ENCODE results near the gene STT3B. TPM values are rescaled to one million over a fixed set of nuclear protein-coding genes. Genes with fewer than 3 reads are reported as not detected.

STT3B gene
- total RNA-seq, 2 donors from 2014 or later: 44.5 to 65.1 TPM

GRCh38 chr3:31551646-31552045 is 18.9 kb downstream of the STT3B start:
- DNase-seq: no peak
- H3K9me3 ChIP-seq: no peaks in the 10 kb centered on the region
- TF ChIP-seq CTCF (IDR thresholded peaks at IDR 0.05) (no peak), POLR2A (IDR thresholded peaks at IDR 0.05) (no peak)
- H3K36me3 ChIP-seq (replicated peaks in 1 of 2; ENCODE audit: insufficient read depth in 1 of 2, low read depth in 2 of 2): no peaks in the 10 kb centered on the region
- no peak overlapping the region for H3K27ac ChIP-seq
- no peak overlapping the region for H3K4me3 ChIP-seq
- 78 to 79% methylated on average over 2 of the region's 2 CpGs for WGBS, 2 donors
- peaks cover 17% of the 10 kb centered on the region for H3K4me1 ChIP-seq
- intact Hi-C loops (cut with DNase I): loop anchor here (10.0 kb wide), 1 partner anchor 213 kb away; no protein-coding TSS in a partner anchor
- H3K27me3 ChIP-seq: no peaks in the 10 kb centered on the region
- ATAC-seq: no peak

- Histone ChIP-seq H3K4me3 (no peak overlapping the region), H3K9me3 (no peaks in the 10 kb centered on the region), H3K4me1 (peaks cover 17% of the 10 kb centered on the region), H3K36me3 (replicated peaks in 1 of 2; ENCODE audit: insufficient read depth in 1 of 2, low read depth in 2 of 2) (no peaks in the 10 kb centered on the region), H3K27ac (no peak overlapping the region), H3K27me3 (no peaks in the 10 kb centered on the region)
- DNase-seq (no peak), ATAC-seq (no peak)
- intact Hi-C loops (cut with DNase I): loop anchor here (10.0 kb wide), 1 partner anchor 213 kb away; no protein-coding TSS in a partner anchor
- WGBS, 2 donors: 36 to 39% methylated on average over 1 of the region's 1 CpG
- no peak for TF ChIP-seq CTCF (IDR thresholded peaks at IDR 0.05)
- TF ChIP-seq POLR2A (IDR thresholded peaks at IDR 0.05): no peak
Observed at GRCh38 chr3:31552103-31552502, 19.4 kb downstream of the STT3B start.

GRCh38 chr3:31553258-31553657 is 20.5 kb downstream of the STT3B start:
- Histone ChIP-seq H3K27me3 (no peaks in the 10 kb centered on the region), H3K9me3 (no peaks in the 10 kb centered on the region), H3K4me1 (peaks cover 17% of the 10 kb centered on the region), H3K36me3 (replicated peaks in 1 of 2; ENCODE audit: insufficient read depth in 1 of 2, low read depth in 2 of 2) (no peaks in the 10 kb centered on the region), H3K4me3 (no peak overlapping the region), H3K27ac (no peak overlapping the region)
- WGBS, 2 donors: 96 to 98% methylated on average over 3 of the region's 3 CpGs
- TF ChIP-seq POLR2A (IDR thresholded peaks at IDR 0.05) (no peak), CTCF (IDR thresholded peaks at IDR 0.05) (no peak)
- DNase-seq (no peak), ATAC-seq (no peak)
- intact Hi-C loops (cut with DNase I): loop anchor here (10.0 kb wide), 1 partner anchor 212 kb away; no protein-coding TSS in a partner anchor

- H3K36me3 ChIP-seq (replicated peaks in 1 of 2; ENCODE audit: insufficient read depth in 1 of 2, low read depth in 2 of 2): no peaks in the 10 kb centered on the region
- no peak overlapping the region for H3K27ac ChIP-seq
- no peaks in the 10 kb centered on the region for H3K27me3 ChIP-seq
- intact Hi-C loops (cut with DNase I): loop anchor here (10.0 kb wide), 1 partner anchor 210 kb away; no protein-coding TSS in a partner anchor
- TF ChIP-seq CTCF (IDR thresholded peaks at IDR 0.05): no peak
- no peak for TF ChIP-seq POLR2A (IDR thresholded peaks at IDR 0.05)
- no peak for ATAC-seq
- H3K9me3 ChIP-seq: no peaks in the 10 kb centered on the region
- H3K4me1 ChIP-seq: peaks cover 17% of the 10 kb centered on the region
- H3K4me3 ChIP-seq: no peak overlapping the region
- 17 to 21% methylated on average over 1 of the region's 1 CpG for WGBS, 2 donors
- no peak for DNase-seq
Observed at GRCh38 chr3:31555204-31555603, 22.5 kb downstream of the STT3B start.

- H3K27me3 ChIP-seq: no peaks in the 10 kb centered on the region
- no peaks in the 10 kb centered on the region for H3K9me3 ChIP-seq
- TF ChIP-seq CTCF (IDR thresholded peaks at IDR 0.05): no peak
- TF ChIP-seq POLR2A (IDR thresholded peaks at IDR 0.05): no peak
- no peak overlapping the region for H3K27ac ChIP-seq
- 85 to 93% methylated on average over 2 of the region's 2 CpGs for WGBS, 2 donors
- DNase-seq (no peak), ATAC-seq (no peak)
- H3K4me3 ChIP-seq: no peak overlapping the region
- no peaks in the 10 kb centered on the region for H3K36me3 ChIP-seq (replicated peaks in 1 of 2; ENCODE audit: insufficient read depth in 1 of 2, low read depth in 2 of 2)
- intact Hi-C loops (cut with DNase I): loop anchor here (10.0 kb wide), 1 partner anchor 205 kb away; no protein-coding TSS in a partner anchor
- peaks cover 26% of the 10 kb centered on the region for H3K4me1 ChIP-seq
Observed at GRCh38 chr3:31559872-31560534, 27.3 kb downstream of the STT3B start.

Measured in body of pancreas (tissue), 4 donors.